ENCODE data around the gene RPS3A. TPM values are rescaled to one million over a fixed set of nuclear protein-coding genes. Genes with fewer than 3 reads are reported as not detected.

The RPS3A gene
- total and polyA plus RNA-seq, 7 donors = 3,214 to 6,800 (median 5,269) TPM

GRCh38 chr4:151107063-151107462 lies 7.6 kb downstream of the RPS3A start:
- Histone ChIP-seq H3K4me3 (no peak overlapping the region), H3K27ac (no peak overlapping the region), H3K9me3 (no peaks in the 10 kb centered on the region), H3K36me3 (peaks cover 0 to 77% (median 28%) of the 10 kb centered on the region in 4 donors), H3K4me1 (peaks cover 0 to 5% (median 2%) of the 10 kb centered on the region in 4 donors), H3K27me3 (no peaks in the 10 kb centered on the region)
- intact Hi-C loops (cut with DNase I) = no loop called here
- 91 to 94% methylated on average over 3 of the region's 3 CpGs for WGBS, 2 donors
- no peak for DNase-seq
- TF ChIP-seq POLR2AphosphoS5 (IDR thresholded peaks at IDR 0.05) (no peak), CTCF (IDR thresholded peaks at IDR 0.05) (no peak), POLR2A (IDR thresholded peaks at IDR 0.05) (no peak), EP300 (IDR thresholded peaks at IDR 0.05) (no peak)

GRCh38 chr4:151110236-151110635 lies 10.8 kb downstream of the RPS3A start:
- DNase-seq = no peak
- Histone ChIP-seq H3K9me3 (no peaks in the 10 kb centered on the region), H3K27me3 (no peaks in the 10 kb centered on the region), H3K27ac (no peak overlapping the region), H3K4me1 (peaks cover 0 to 10% (median 2%) of the 10 kb centered on the region in 4 donors), H3K4me3 (no peak overlapping the region), H3K36me3 (peaks cover 0 to 62% (median 10%) of the 10 kb centered on the region in 4 donors)
- TF ChIP-seq POLR2A (IDR thresholded peaks at IDR 0.05) (no peak), EP300 (IDR thresholded peaks at IDR 0.05) (no peak), POLR2AphosphoS5 (IDR thresholded peaks at IDR 0.05) (no peak), CTCF (IDR thresholded peaks at IDR 0.05) (no peak)
- intact Hi-C loops (cut with DNase I) = no loop called here
- 98 to 99% methylated on average over 3 of the region's 3 CpGs for WGBS, 2 donors

- WGBS, 2 donors = 75 to 88% methylated on average over 3 of the region's 3 CpGs
These were observed 14.9 kb downstream of the RPS3A start for GRCh38 chr4:151114338-151114737.

GRCh38 chr4:151114986-151115385 lies 15.6 kb downstream of the RPS3A start:
- Histone ChIP-seq H3K4me1 (peaks cover 0 to 10% (median 2%) of the 10 kb centered on the region in 4 donors), H3K36me3 (peaks cover 0 to 37% (median 5%) of the 10 kb centered on the region in 4 donors), H3K4me3 (no peak overlapping the region), H3K27ac (peak overlapping the region in 2 of 4 donors; percentile 22 to 28), H3K27me3 (no peaks in the 10 kb centered on the region), H3K9me3 (no peaks in the 10 kb centered on the region)
- DNase-seq = no peak
- intact Hi-C loops (cut with DNase I) = no loop called here
- 92 to 94% methylated on average over 5 of the region's 5 CpGs for WGBS, 2 donors
- TF ChIP-seq CTCF (IDR thresholded peaks at IDR 0.05) = no peak
- no peak for TF ChIP-seq EP300 (IDR thresholded peaks at IDR 0.05)
- no peak for TF ChIP-seq POLR2A (IDR thresholded peaks at IDR 0.05)
- TF ChIP-seq POLR2AphosphoS5 (IDR thresholded peaks at IDR 0.05) = no peak

More at GRCh38 chr4:151114338-151114737, 14.9 kb downstream of the RPS3A start:
- intact Hi-C loops (cut with DNase I) = no loop called here
- TF ChIP-seq CTCF (IDR thresholded peaks at IDR 0.05) = no peak
- TF ChIP-seq POLR2AphosphoS5 (IDR thresholded peaks at IDR 0.05) = no peak
- TF ChIP-seq EP300 (IDR thresholded peaks at IDR 0.05) = no peak
- no peak for TF ChIP-seq POLR2A (IDR thresholded peaks at IDR 0.05)
- peaks cover 0 to 32% (median 5%) of the 10 kb centered on the region in 4 donors for H3K36me3 ChIP-seq
- no peak for DNase-seq
- no peaks in the 10 kb centered on the region for H3K27me3 ChIP-seq
- H3K27ac ChIP-seq = peak overlapping the region in 2 of 4 donors; percentile 22 to 28
- H3K4me3 ChIP-seq = no peak overlapping the region
- H3K9me3 ChIP-seq = no peaks in the 10 kb centered on the region
- peaks cover 0 to 10% (median 2%) of the 10 kb centered on the region in 4 donors for H3K4me1 ChIP-seq
